ENCODE results near the gene ZNF746.
A peak's percentile ranks its signal among the peaks of the same experiment; 100 is the strongest.

The ZNF746 gene

GRCh38 chr7:149496642-149497391 lies 792 bp downstream of the ZNF746 start:
- DNase-seq (ENCODE audit: low spot score): peak; percentile 20
- no peak overlapping the region for H4K8ac ChIP-seq (ENCODE audit: low read depth, low read length)
- no CpG with 5 or more reads among the region's 51 CpGs for WGBS, 2 donors (ENCODE audit: extremely low coverage in 2 of 2, insufficient read length in 2 of 2, insufficient replicate concordance in 1 of 2)
- peak overlapping the region; percentile 37 for H2AK5ac ChIP-seq (ENCODE audit: low read depth, low read length)
- H2BK12ac ChIP-seq (ENCODE audit: low read length): no peak overlapping the region
- H3K27me3 ChIP-seq (ENCODE audit: control insufficient read depth in 3 of 3, insufficient read depth in 3 of 3, low read depth in 1 of 3, low read length in 3 of 3): peaks cover 0 to 37% (median 6%) of the 10 kb centered on the region in 3 experiments
- no peak overlapping the region for H2BK15ac ChIP-seq (ENCODE audit: low read length)
- no peak overlapping the region for H3K27ac ChIP-seq (replicated peaks; ENCODE audit: low read length)
- H3K9me3 ChIP-seq (replicated peaks in 1 of 2; ENCODE audit: control insufficient read depth in 2 of 2, insufficient read depth in 1 of 2, low read depth in 1 of 2, low read length in 2 of 2): no peaks in the 10 kb centered on the region
- H3K18ac ChIP-seq (ENCODE audit: low read length): peak overlapping the region; percentile 74
- peaks cover 10% of the 10 kb centered on the region for H3K79me1 ChIP-seq (ENCODE audit: low read depth, low read length)
- no peak overlapping the region for H3K4ac ChIP-seq (ENCODE audit: low read length)
- H3K4me1 ChIP-seq (ENCODE audit: control insufficient read depth in 2 of 2, insufficient read depth in 1 of 2, low read depth in 1 of 2, low read length in 2 of 2): peaks cover 4 to 6% of the 10 kb centered on the region in 2 donors
- peak overlapping the region; percentile 73 to 85 for H3K4me3 ChIP-seq (ENCODE audit: low read length in 2 of 2)
- peak overlapping the region; percentile 98 for H3K23ac ChIP-seq (ENCODE audit: low read depth, low read length, poor library complexity)
- no peak overlapping the region for H2BK120ac ChIP-seq (ENCODE audit: low read depth, low read length)
- no peak overlapping the region for H2BK5ac ChIP-seq (ENCODE audit: low read length)
- H3K9ac ChIP-seq (ENCODE audit: low read depth, low read length, poor library complexity): peak overlapping the region; percentile 98
- no peak overlapping the region for H4K91ac ChIP-seq (ENCODE audit: low read depth, low read length, poor library complexity)
- peaks cover 13 to 39% of the 10 kb centered on the region in 2 donors for H3K36me3 ChIP-seq (replicated peaks in 1 of 2; ENCODE audit: control insufficient read depth in 2 of 2, insufficient read depth in 2 of 2, low read length in 2 of 2)
- peak overlapping the region; percentile 95 for H2AFZ ChIP-seq (ENCODE audit: low read length)
- peak overlapping the region; percentile 84 for H3K4me2 ChIP-seq (ENCODE audit: insufficient read depth, low read length, poor library complexity, severe bottlenecking)
- no peak overlapping the region for H3K14ac ChIP-seq (ENCODE audit: low read length)

- DNase-seq (ENCODE audit: low spot score): no peak
These were observed 1.6 kb downstream of the ZNF746 start for GRCh38 chr7:149495785-149496641.

GRCh38 chr7:149494738-149495368 lies 2.8 kb downstream of the ZNF746 start:
- H3K4me2 ChIP-seq (ENCODE audit: insufficient read depth, low read length, poor library complexity, severe bottlenecking): no peak overlapping the region
- H3K18ac ChIP-seq (ENCODE audit: low read length): no peak overlapping the region
- H2BK12ac ChIP-seq (ENCODE audit: low read length): no peak overlapping the region
- no peak overlapping the region for H3K4ac ChIP-seq (ENCODE audit: low read length)
- H3K14ac ChIP-seq (ENCODE audit: low read length): no peak overlapping the region
- H2BK15ac ChIP-seq (ENCODE audit: low read length): no peak overlapping the region
- no peak overlapping the region for H3K27ac ChIP-seq (replicated peaks; ENCODE audit: low read length)
- H3K27me3 ChIP-seq (ENCODE audit: control insufficient read depth in 3 of 3, insufficient read depth in 3 of 3, low read depth in 1 of 3, low read length in 3 of 3): peaks cover 0 to 19% (median 4%) of the 10 kb centered on the region in 3 experiments
- no CpG with 5 or more reads among the region's 6 CpGs for WGBS, 2 donors (ENCODE audit: extremely low coverage in 2 of 2, insufficient read length in 2 of 2, insufficient replicate concordance in 1 of 2)
- no peaks in the 10 kb centered on the region for H3K9me3 ChIP-seq (replicated peaks in 1 of 2; ENCODE audit: control insufficient read depth in 2 of 2, insufficient read depth in 1 of 2, low read depth in 1 of 2, low read length in 2 of 2)
- H2BK120ac ChIP-seq (ENCODE audit: low read depth, low read length): no peak overlapping the region
- no peak overlapping the region for H2BK5ac ChIP-seq (ENCODE audit: low read length)
- H3K23ac ChIP-seq (ENCODE audit: low read depth, low read length, poor library complexity): no peak overlapping the region
- no peak overlapping the region for H4K8ac ChIP-seq (ENCODE audit: low read depth, low read length)
- DNase-seq (ENCODE audit: low spot score): no peak
- no peak overlapping the region for H2AFZ ChIP-seq (ENCODE audit: low read length)
- no peak overlapping the region for H3K9ac ChIP-seq (ENCODE audit: low read depth, low read length, poor library complexity)
- no peak overlapping the region for H2AK5ac ChIP-seq (ENCODE audit: low read depth, low read length)
- H3K79me1 ChIP-seq (ENCODE audit: low read depth, low read length): peaks cover 10% of the 10 kb centered on the region
- peaks cover 4 to 6% of the 10 kb centered on the region in 2 donors for H3K4me1 ChIP-seq (ENCODE audit: control insufficient read depth in 2 of 2, insufficient read depth in 1 of 2, low read depth in 1 of 2, low read length in 2 of 2)
- peaks cover 32 to 58% of the 10 kb centered on the region in 2 donors for H3K36me3 ChIP-seq (replicated peaks in 1 of 2; ENCODE audit: control insufficient read depth in 2 of 2, insufficient read depth in 2 of 2, low read length in 2 of 2)
- no peak overlapping the region for H4K91ac ChIP-seq (ENCODE audit: low read depth, low read length, poor library complexity)
- H3K4me3 ChIP-seq (ENCODE audit: low read length in 2 of 2): no peak overlapping the region

More at GRCh38 chr7:149495785-149496641, 1.6 kb downstream of the ZNF746 start:
- Histone ChIP-seq H2AK5ac (ENCODE audit: low read depth, low read length) (no peak overlapping the region), H2BK12ac (ENCODE audit: low read length) (no peak overlapping the region), H3K4me1 (ENCODE audit: control insufficient read depth in 2 of 2, insufficient read depth in 1 of 2, low read depth in 1 of 2, low read length in 2 of 2) (peaks cover 4 to 6% of the 10 kb centered on the region in 2 donors), H2BK120ac (ENCODE audit: low read depth, low read length) (no peak overlapping the region), H3K4ac (ENCODE audit: low read length) (no peak overlapping the region), H3K9ac (ENCODE audit: low read depth, low read length, poor library complexity) (peak overlapping the region; percentile 68), H4K91ac (ENCODE audit: low read depth, low read length, poor library complexity) (no peak overlapping the region), H3K4me2 (ENCODE audit: insufficient read depth, low read length, poor library complexity, severe bottlenecking) (no peak overlapping the region), H2BK5ac (ENCODE audit: low read length) (no peak overlapping the region), H3K36me3 (replicated peaks in 1 of 2; ENCODE audit: control insufficient read depth in 2 of 2, insufficient read depth in 2 of 2, low read length in 2 of 2) (peaks cover 21 to 47% of the 10 kb centered on the region in 2 donors), H4K8ac (ENCODE audit: low read depth, low read length) (no peak overlapping the region), H3K27me3 (ENCODE audit: control insufficient read depth in 3 of 3, insufficient read depth in 3 of 3, low read depth in 1 of 3, low read length in 3 of 3) (peaks cover 0 to 29% (median 6%) of the 10 kb centered on the region in 3 experiments), H3K23ac (ENCODE audit: low read depth, low read length, poor library complexity) (no peak overlapping the region), H3K18ac (ENCODE audit: low read length) (no peak overlapping the region), H3K14ac (ENCODE audit: low read length) (no peak overlapping the region), H2AFZ (ENCODE audit: low read length) (no peak overlapping the region), H3K4me3 (ENCODE audit: low read length in 2 of 2) (peak overlapping the region in 1 of 2 donors; percentile 73), H3K27ac (replicated peaks; ENCODE audit: low read length) (no peak overlapping the region), H3K79me1 (ENCODE audit: low read depth, low read length) (peaks cover 10% of the 10 kb centered on the region), H3K9me3 (replicated peaks in 1 of 2; ENCODE audit: control insufficient read depth in 2 of 2, insufficient read depth in 1 of 2, low read depth in 1 of 2, low read length in 2 of 2) (no peaks in the 10 kb centered on the region), H2BK15ac (ENCODE audit: low read length) (no peak overlapping the region)
- no CpG with 5 or more reads among the region's 13 CpGs for WGBS, 2 donors (ENCODE audit: extremely low coverage in 2 of 2, insufficient read length in 2 of 2, insufficient replicate concordance in 1 of 2)
